K562 (cell line): ENCODE measurements around the gene MID2. TPM values are rescaled to one million over a fixed set of nuclear protein-coding genes. Genes with fewer than 3 reads are reported as not detected.

Experiments
- ATAC-seq: fragments of 200-7000 bp; cut with Tn5 transposase; 3 replicates; pipeline ENCODE4 v1.9.1; 2020; ENCODE audit warnings: moderate library complexity
- BruUV-seq: library from RNA; stranded (reverse); fragments of 400-500 nt; replicated peaks from 2 replicates; lab custom pipeline; 2021; lab: Mats Ljungman, UMichigan
- CTCF ChIA-PET: fragments of 300-600 bp; formaldehyde crosslinking; extraction: SDS; loops from one replicate; lab custom pipeline; 2021; ENCODE audit warnings: low intra/inter-chr PET ratio; lab: Yijun Ruan, JAX
- POLR2A ChIA-PET: fragments of 300-600, 350-650 bp; sonication (Branson Sonifier 250); formaldehyde crosslinking; extraction: SDS; loops from one replicate; lab custom pipeline; 2021; ENCODE audit warnings: antibody characterized with exemption, inconsistent platforms; lab: Yijun Ruan, JAX
- DNase-seq, 4 experiments: peaks; one replicate each; pipeline versions ENCODE4 v3.0.0 to v3.0.0-alpha.2; 2011 to 2018; ENCODE audit warnings: low spot score in 3 of 4, mixed read lengths in 3 of 4; ENCODE audit errors: extremely low read depth in 1 of 4
- FAIRE-seq: peaks from 2 replicates; lab custom pipeline; 2011; peaks lifted over from hg19 to GRCh38; lab: Jason Lieb, UNC
- H2AFZ ChIP-seq: 2 replicates; pipeline ENCODE4 v1.6.0; 2011; ENCODE audit warnings: low read depth, low read length, control low read depth, inconsistent platforms
- H3K27ac ChIP-seq: fragments of 200-600 bp; 3 replicates; pipeline ENCODE4 v1.8.0; 2011; ENCODE audit warnings: low read depth, mild to moderate bottlenecking, control low read depth, inconsistent platforms, low read length, moderate library complexity, mixed read lengths; ENCODE audit errors: extremely low read depth
- H3K27me3 ChIP-seq, 2 experiments: fragments of 300-600 bp in 1 of 2; 2 replicates in 1 of 2; 3 replicates in 1 of 2; pipeline versions ENCODE4 v1.6.0 to v1.8.0; 2011; ENCODE audit warnings: inconsistent platforms in 2 of 2, low read length in 2 of 2, mild to moderate bottlenecking in 1 of 2, mixed read lengths in 1 of 2, moderate library complexity in 1 of 2; ENCODE audit not compliant: control insufficient read depth in 2 of 2, insufficient read depth in 2 of 2
- H3K36me3 ChIP-seq: fragments of 300-600 bp; 3 replicates; pipeline ENCODE4 v1.8.0; 2011; ENCODE audit warnings: mild to moderate bottlenecking, low read length, inconsistent platforms; ENCODE audit not compliant: control insufficient read depth, insufficient read depth
- H3K4me1 ChIP-seq, 2 experiments: fragments of 200-600 bp in 1 of 2; replicated peaks in 1 of 2; 2 replicates in 1 of 2; 3 replicates in 1 of 2; pipeline versions ENCODE4 v1.5.1 to v1.8.0; 2011; ENCODE audit warnings: inconsistent platforms in 2 of 2, low read length in 2 of 2, mild to moderate bottlenecking in 1 of 2, mixed read lengths in 1 of 2, moderate library complexity in 1 of 2; ENCODE audit not compliant: control insufficient read depth in 2 of 2, insufficient read depth in 2 of 2
- H3K4me2 ChIP-seq: 2 replicates; pipeline ENCODE4 v1.6.1; 2011; ENCODE audit warnings: low read length, control low read depth, inconsistent platforms, mixed read lengths; ENCODE audit not compliant: insufficient read depth
- H3K4me3 ChIP-seq: fragments of 200-600 bp; sonication (generic), shearing (Covaris generic); 2 replicates; pipeline ENCODE4 v1.5.1; 2016; ENCODE audit warnings: control low read depth, inconsistent platforms
- H3K79me2 ChIP-seq: fragments of 200-600 bp; 3 replicates; pipeline ENCODE4 v1.8.0; 2011; ENCODE audit warnings: low read length, inconsistent platforms; ENCODE audit not compliant: control insufficient read depth, insufficient read depth
- H3K9ac ChIP-seq, 2 experiments: 2 replicates each; pipeline versions ENCODE4 v1.6.0 to v1.6.1; 2011; ENCODE audit warnings: low read depth in 2 of 2, low read length in 2 of 2, control low read depth in 1 of 2, inconsistent platforms in 1 of 2, mild to moderate bottlenecking in 1 of 2, mixed read lengths in 1 of 2; ENCODE audit not compliant: insufficient read depth in 1 of 2
- H3K9me1 ChIP-seq: one replicate; pipeline ENCODE4 v1.6.0; 2011; ENCODE audit warnings: inconsistent platforms, mild to moderate bottlenecking, low read length, moderate library complexity; ENCODE audit not compliant: control insufficient read depth, insufficient read depth
- H3K9me3 ChIP-seq: replicated peaks from 2 replicates; pipeline ENCODE4 v1.5.1; 2011; ENCODE audit warnings: low read depth, low read length, inconsistent platforms; ENCODE audit not compliant: control insufficient read depth, insufficient read depth
- H4K20me1 ChIP-seq: replicated peaks from 2 replicates; pipeline ENCODE4 v1.6.1; 2011; ENCODE audit warnings: low read length, inconsistent platforms, mixed read lengths; ENCODE audit not compliant: control insufficient read depth, insufficient read depth
- ARNT ChIP-seq, 2 experiments: fragments of 450-650 bp; IDR thresholded peaks; 2 replicates each; pipeline ENCODE4 v1.6.1; 2016; ENCODE audit warnings: mild to moderate bottlenecking in 1 of 2
- CEBPG ChIP-seq, 3 experiments: fragments of 200-800 bp in 1 of 3; sonication (Bioruptor generic) in 1 of 3; sonication (generic) in 1 of 3; formaldehyde crosslinking in 1 of 3; IDR thresholded peaks in 2 of 3; conservative IDR thresholded peaks in 1 of 3; 2 replicates each; pipeline versions ENCODE4 v1.6.1 to v1.8.0; 2016 to 2022; ENCODE audit warnings: missing compliant biosample characterization in 2 of 3, missing genetic modification characterization in 2 of 3, mild to moderate bottlenecking in 1 of 3, missing genetic modification reagents in 1 of 3
- CSDE1 ChIP-seq, 2 experiments: fragments of 450-650 bp; IDR thresholded peaks; 2 replicates each; pipeline ENCODE4 v1.6.1; 2016; ENCODE audit warnings: mild to moderate bottlenecking in 1 of 2
- DDX20 ChIP-seq: fragments of 450-650 bp; IDR thresholded peaks from 2 replicates; pipeline ENCODE4 v1.6.1; 2016; ENCODE audit warnings: missing genetic modification characterization, low read depth, mild to moderate bottlenecking, missing compliant biosample characterization, moderate library complexity
- HNRNPH1 ChIP-seq: fragments of 200-400 bp; formaldehyde crosslinking; optimal IDR thresholded peaks from 2 replicates; pipeline ENCODE3; 2017; ENCODE audit warnings: low read depth, mild to moderate bottlenecking, low read length, moderate library complexity
- MAFK ChIP-seq: IDR thresholded peaks from 2 replicates; pipeline ENCODE4 v1.6.1; 2011; ENCODE audit warnings: low read length, improper control_type of control experiment
- MYC ChIP-seq, 2 experiments: fragments of 250-450 bp in 1 of 2; sonication (Bioruptor Pico) in 1 of 2; IDR thresholded peaks; 2 replicates each; pipeline versions ENCODE4 v1.5.1 to v1.6.1; 2012 to 2021; ENCODE audit warnings: low read depth in 2 of 2, borderline replicate concordance in 1 of 2, improper control_type of control experiment in 1 of 2, low read length in 1 of 2, mild to moderate bottlenecking in 1 of 2, moderate library complexity in 1 of 2
- NEUROD1 ChIP-seq: fragments of 150-350 bp; IDR thresholded peaks from 2 replicates; pipeline ENCODE4 v1.6.1; 2014; ENCODE audit warnings: borderline replicate concordance, low read length, low read depth; ENCODE audit not compliant: partially characterized antibody
- NR4A1 ChIP-seq, 2 experiments: fragments of 250-450 bp in 1 of 2; fragments of 450-650 bp in 1 of 2; sonication (Bioruptor Pico) in 1 of 2; IDR thresholded peaks; 2 replicates each; pipeline versions ENCODE4 v1.4.0 to v1.6.1; 2016 to 2020; ENCODE audit warnings: mild to moderate bottlenecking in 2 of 2, missing compliant biosample characterization in 1 of 2, missing genetic modification characterization in 1 of 2, moderate library complexity in 1 of 2
- RAD21 ChIP-seq, 2 experiments: fragments of 250-450 bp in 1 of 2; fragments of 450-650 bp in 1 of 2; sonication (Bioruptor Pico) in 1 of 2; formaldehyde crosslinking in 1 of 2; IDR thresholded peaks in 1 of 2; conservative IDR thresholded peaks in 1 of 2; 2 replicates each; pipeline versions ENCODE4 v1.4.0 to v1.8.0; 2020 to 2022; ENCODE audit warnings: mild to moderate bottlenecking in 2 of 2, moderate library complexity in 1 of 2
- RCOR1 ChIP-seq, 2 experiments: IDR thresholded peaks; 2 replicates each; pipeline ENCODE4 v1.6.1; 2012; ENCODE audit warnings: low read depth in 2 of 2, low read length in 2 of 2, borderline replicate concordance in 1 of 2, improper control_type of control experiment in 1 of 2
- SIN3A ChIP-seq, 2 experiments: fragments of 150-350 bp in 1 of 2; IDR thresholded peaks; 2 replicates each; pipeline ENCODE4 v1.6.1; 2011 to 2016; ENCODE audit warnings: borderline replicate concordance in 2 of 2, low read depth in 2 of 2, low read length in 2 of 2, mild to moderate bottlenecking in 2 of 2, moderate library complexity in 2 of 2; ENCODE audit not compliant: control insufficient read depth in 1 of 2
- TCF3 ChIP-seq: sonication (generic); formaldehyde crosslinking; IDR thresholded peaks from 2 replicates; pipeline ENCODE4 v1.4.0; 2020; ENCODE audit warnings: mild to moderate bottlenecking, missing genetic modification reagents
- ZFP30 ChIP-seq: fragments of 250-450 bp; sonication (Bioruptor Pico); IDR thresholded peaks from 2 replicates; pipeline ENCODE4 v1.8.0; 2022; ENCODE audit warnings: moderate library complexity, mild to moderate bottlenecking, inconsistent platforms, borderline replicate concordance
- ZNF175 ChIP-seq: fragments of 200-800 bp; sonication (Bioruptor generic); IDR thresholded peaks from 2 replicates; pipeline ENCODE4 v1.6.1; 2016; ENCODE audit warnings: low read depth, mild to moderate bottlenecking, missing genetic modification characterization, missing compliant biosample characterization
- WGBS: fragments of 100-300 bp; shearing (Covaris generic); methylation state at CpG from one replicate; pipeline ENCODE4 v1.1.6; 2016; ENCODE audit warnings: low coverage, mixed read lengths; ENCODE audit not compliant: insufficient coverage; ENCODE audit errors: missing lambda C conversion rate; 5-methylcytosine and 5-hydroxymethylcytosine counted together
- in situ Hi-C: fragments of 300-500 bp; cut with MboI; formaldehyde crosslinking; loops from 4 replicates; pipeline ENCODE4 v1.15.0; 2018; ENCODE audit warnings: inconsistent platforms, mixed read lengths
- intact Hi-C: fragments of 100-400 bp; cut with micrococcal nuclease; formaldehyde crosslinking; loops from 2 replicates; pipeline ENCODE4 v1.14.2; 2022
- polyA plus RNA-seq, 8 experiments: library from polyadenylated mRNA; depleted of rRNA in 4 of 8; stranded (reverse) in 5 of 8; unstranded in 3 of 8; fragments of >200 nt; fragmentation: Nextera tagmentation in 2 of 8; fragmentation: Illumina TruSeq in 1 of 8; extraction: Ambion mirVana in 2 of 8; extraction: Trizol in 1 of 8; gene quantifications; 2 replicates each; pipeline versions ENCODE4 v1.2.1 to v1.2.3, GENCODE V29; 2011 to 2014; ENCODE audit warnings: inconsistent platforms in 1 of 8, missing spikeins in 1 of 8
- total RNA-seq, 7 experiments: library from RNA; depleted of rRNA in 6 of 7; stranded (reverse); fragments of >200 nt in 6 of 7; fragmentation: Illumina TruSeq in 2 of 7; extraction: Trizol in 2 of 7; gene quantifications; 2 replicates each; pipeline versions ENCODE4 v1.2.1 to v1.2.3, GENCODE V29; 2011 to 2021; ENCODE audit warnings: low replicate concordance in 1 of 7
- TF ChIP-seq, protein P1 (sequence below): fragments of 200-800 bp; sonication (Bioruptor generic); IDR thresholded peaks from 2 replicates; pipeline ENCODE4 v1.6.1; 2017; ENCODE audit warnings: missing genetic modification characterization, missing compliant biosample characterization
- TF ChIP-seq, protein P2 (sequence below): fragments of 450-650 bp; IDR thresholded peaks from 2 replicates; pipeline ENCODE4 v1.6.1; 2018; ENCODE audit warnings: mild to moderate bottlenecking, low read depth; ENCODE audit not compliant: partially characterized antibody

The MID2 gene
- total and polyA plus RNA-seq, 9 of the 15 experiments (the other 6 are each of a cell fraction or from before 2014, with no cell fraction given): 0.07 TPM; not detected in 8

DNA sequence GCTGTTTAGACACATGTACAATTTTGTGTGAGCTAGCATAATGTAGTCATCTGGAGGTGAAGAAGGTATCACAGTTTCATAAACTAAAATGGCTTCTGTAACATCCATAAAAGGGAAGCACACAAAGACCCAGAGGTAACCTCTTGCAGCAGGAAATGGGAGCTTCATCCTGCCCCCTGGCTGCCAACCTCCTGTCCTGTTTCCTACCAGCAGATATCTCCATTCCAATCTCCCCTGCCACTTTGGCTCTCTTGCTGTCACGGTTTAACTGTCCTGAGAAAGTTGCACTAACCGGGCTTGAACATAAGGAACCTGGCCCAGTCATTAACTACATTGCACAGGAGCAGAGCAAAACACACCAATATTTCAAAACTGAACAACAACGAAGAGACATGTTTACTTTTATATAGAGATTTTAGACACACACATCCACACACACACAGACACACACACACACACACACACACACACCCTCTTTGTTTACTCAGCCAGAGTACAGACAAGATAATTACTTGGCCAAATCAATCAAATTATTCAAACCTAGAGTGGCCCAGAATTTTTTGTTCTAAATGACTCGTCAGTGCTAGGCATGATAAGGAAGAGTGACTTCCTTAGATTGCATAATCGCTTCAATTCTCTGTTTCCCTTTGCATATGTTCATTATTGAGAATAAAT, 24.2 kb downstream of the MID2 start:
- Histone ChIP-seq H3K27ac (no peak overlapping the region), H3K4me1 (no peaks in the 10 kb centered on the region), H4K20me1 (no peaks in the 10 kb centered on the region), H3K4me3 (no peak overlapping the region), H3K9me1 (no peaks in the 10 kb centered on the region), H2AFZ (no peak overlapping the region), H3K4me2 (no peak overlapping the region), H3K27me3 (no peaks in the 10 kb centered on the region), H3K79me2 (no peaks in the 10 kb centered on the region), H3K9me3 (no peaks in the 10 kb centered on the region), H3K9ac (no peak overlapping the region), H3K36me3 (no peaks in the 10 kb centered on the region)
- 0% methylated on average over 5 of the region's 5 CpGs for WGBS
- in situ Hi-C loops (no loop called here), intact Hi-C loops (no loop called here)
- POLR2A ChIA-PET: no interaction called here
- DNase-seq: no peak
- no TSS peak for BruUV-seq
- CTCF ChIA-PET: no interaction called here
- no peak for ATAC-seq
- no peak for FAIRE-seq
- TF ChIP-seq CEBPG (CRISPR knock-in tag; IDR thresholded peaks at IDR 0.05) (no peak), CEBPG (tag; conservative IDR thresholded peaks at IDR 0.05 in 1 of 2, IDR thresholded peaks at IDR 0.05 in 1 of 2) (peak in 1 of 2 experiments; percentile 40; a peak in 1 of 4 replicates), ZNF175 (no peak), RCOR1 (IDR thresholded peaks at IDR 0.05; ENCODE audit: borderline replicate concordance in 1 of 2, low read depth in 2 of 2, low read length in 2 of 2) (no peak), DDX20 (tag) (no peak), MAFK (no peak), NEUROD1 (no peak), CSDE1 (IDR thresholded peaks at IDR 0.05) (no peak), HNRNPH1 (no peak), RAD21 (CRISPR knock-in tag; conservative IDR thresholded peaks at IDR 0.05 in 1 of 2, IDR thresholded peaks at IDR 0.05 in 1 of 2) (0 out of 4 replicates have a peak, but pooled peaks of 1 of the 2 experiments have one; percentile 10), TCF3 (CRISPR knock-in tag) (no peak), SIN3A (IDR thresholded peaks at IDR 0.05; ENCODE audit: borderline replicate concordance in 2 of 2, control insufficient read depth in 1 of 2, low read depth in 2 of 2, low read length in 2 of 2) (no peak), ARNT (IDR thresholded peaks at IDR 0.05) (no peak), MYC (IDR thresholded peaks at IDR 0.05; ENCODE audit: low read depth, low read length) (no peak), MYC (CRISPR knock-in tag; IDR thresholded peaks at IDR 0.05; ENCODE audit: borderline replicate concordance, low read depth) (no peak), ZFP30 (CRISPR knock-in tag) (no peak), NR4A1 (CRISPR knock-in tag; IDR thresholded peaks at IDR 0.05) (no peak), NR4A1 (tag; IDR thresholded peaks at IDR 0.05) (no peak)
- TF ChIP-seq, protein P1, sequence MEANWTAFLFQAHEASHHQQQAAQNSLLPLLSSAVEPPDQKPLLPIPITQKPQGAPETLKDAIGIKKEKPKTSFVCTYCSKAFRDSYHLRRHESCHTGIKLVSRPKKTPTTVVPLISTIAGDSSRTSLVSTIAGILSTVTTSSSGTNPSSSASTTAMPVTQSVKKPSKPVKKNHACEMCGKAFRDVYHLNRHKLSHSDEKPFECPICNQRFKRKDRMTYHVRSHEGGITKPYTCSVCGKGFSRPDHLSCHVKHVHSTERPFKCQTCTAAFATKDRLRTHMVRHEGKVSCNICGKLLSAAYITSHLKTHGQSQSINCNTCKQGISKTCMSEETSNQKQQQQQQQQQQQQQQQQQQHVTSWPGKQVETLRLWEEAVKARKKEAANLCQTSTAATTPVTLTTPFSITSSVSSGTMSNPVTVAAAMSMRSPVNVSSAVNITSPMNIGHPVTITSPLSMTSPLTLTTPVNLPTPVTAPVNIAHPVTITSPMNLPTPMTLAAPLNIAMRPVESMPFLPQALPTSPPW: no peak
- TF ChIP-seq, protein P2, sequence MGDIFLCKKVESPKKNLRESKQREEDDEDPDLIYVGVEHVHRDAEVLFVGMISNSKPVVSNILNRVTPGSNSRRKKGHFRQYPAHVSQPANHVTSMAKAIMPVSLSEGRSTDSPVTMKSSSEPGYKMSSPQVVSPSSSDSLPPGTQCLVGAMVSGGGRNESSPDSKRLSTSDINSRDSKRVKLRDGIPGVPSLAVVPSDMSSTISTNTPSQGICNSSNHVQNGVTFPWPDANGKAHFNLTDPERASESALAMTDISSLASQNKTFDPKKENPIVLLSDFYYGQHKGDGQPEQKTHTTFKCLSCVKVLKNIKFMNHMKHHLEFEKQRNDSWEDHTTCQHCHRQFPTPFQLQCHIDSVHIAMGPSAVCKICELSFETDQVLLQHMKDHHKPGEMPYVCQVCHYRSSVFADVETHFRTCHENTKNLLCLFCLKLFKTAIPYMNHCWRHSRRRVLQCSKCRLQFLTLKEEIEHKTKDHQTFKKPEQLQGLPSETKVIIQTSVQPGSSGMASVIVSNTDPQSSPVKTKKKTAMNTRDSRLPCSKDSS: no peak
